Tibial artery (tissue), 4 donors: Measurements from ENCODE around the gene POPDC2.
A peak's percentile ranks its signal among the peaks of the same experiment; 100 is the strongest.

Experiments used
- DNase-seq, 2 donors: peaks; one replicate each; pipeline ENCODE4 v3.0.0-alpha.2; 2019
- H3K27ac ChIP-seq, 2 donors: fragments of 200-600 bp; sonication (generic) in 1 of 2; 1 replicate in 1 of 2; 2 replicates in 1 of 2; pipeline ENCODE4 v1.5.1; 2018 to 2019; ENCODE audit warnings: mild to moderate bottlenecking in 1 of 2
- H3K27me3 ChIP-seq, 2 donors: fragments of 200-600 bp; sonication (generic) in 1 of 2; one replicate each; pipeline versions ENCODE4 v1.5.1 to v1.6.0; 2016 to 2019
- H3K36me3 ChIP-seq, 3 donors: fragments of 200-600 bp; sonication (generic) in 2 of 3; one replicate each; pipeline ENCODE4 v1.5.1; 2016 to 2019; ENCODE audit warnings: mild to moderate bottlenecking in 2 of 3
- H3K4me1 ChIP-seq, 4 donors: fragments of 200-600 bp; sonication (generic) in 2 of 4; 1 replicate in 3 of 4; 2 replicates in 1 of 4; pipeline ENCODE4 v1.5.1; 2016 to 2019
- H3K4me3 ChIP-seq, 2 donors: fragments of 200-600 bp; sonication (generic) in 1 of 2; 1 replicate in 1 of 2; 2 replicates in 1 of 2; pipeline ENCODE4 v1.5.1; 2018 to 2019; ENCODE audit warnings: mild to moderate bottlenecking in 2 of 2
- H3K9me3 ChIP-seq, 3 donors: fragments of 200-600 bp; sonication (generic) in 1 of 3; one replicate each; pipeline ENCODE4 v1.5.1; 2016 to 2019
- intact Hi-C: fragments of 100-400 bp; cut with DNase I; formaldehyde crosslinking; loops from one replicate; pipeline ENCODE4 v1.15.0; 2023; ENCODE audit warnings: low total_unique reads
- TF ChIP-seq, protein P1 (sequence below), 2 experiments: fragments of 200-600 bp in 1 of 2; fragments of 450-650 bp in 1 of 2; IDR thresholded peaks; one replicate each; pipeline ENCODE4 v1.5.1; 2017 to 2019; ENCODE audit warnings: antibody characterized with exemption in 2 of 2, mild to moderate bottlenecking in 1 of 2, moderate library complexity in 1 of 2

Gene POPDC2

DNA sequence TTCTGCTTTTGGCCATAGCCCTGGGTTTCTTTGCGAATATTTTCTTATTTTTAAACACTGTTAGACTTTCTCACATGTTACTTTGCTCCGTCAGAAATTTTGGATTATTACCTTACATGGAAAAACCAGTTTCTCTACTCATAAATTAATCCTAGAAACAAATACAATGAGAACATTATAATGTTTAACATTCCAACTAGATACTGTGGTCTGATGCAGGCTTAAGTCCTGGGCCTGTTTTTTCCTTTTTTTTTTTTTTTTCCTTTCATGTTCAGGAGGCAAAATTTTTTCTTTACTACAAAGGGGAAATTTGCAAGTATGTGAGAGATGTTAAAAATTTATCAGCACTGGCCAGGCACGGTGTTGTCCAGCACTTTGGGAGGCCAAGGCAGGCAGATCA is 28.9 kb downstream of the POPDC2 start:
- Histone ChIP-seq H3K36me3 (no peaks in the 10 kb centered on the region), H3K4me3 (no peak overlapping the region), H3K4me1 (peaks cover 0 to 49% (median 0%) of the 10 kb centered on the region in 4 donors), H3K9me3 (no peaks in the 10 kb centered on the region), H3K27ac (peak overlapping the region in 1 of 2 donors; percentile 51), H3K27me3 (no peaks in the 10 kb centered on the region)
- intact Hi-C loops = no loop called here
- TF ChIP-seq, protein P1, sequence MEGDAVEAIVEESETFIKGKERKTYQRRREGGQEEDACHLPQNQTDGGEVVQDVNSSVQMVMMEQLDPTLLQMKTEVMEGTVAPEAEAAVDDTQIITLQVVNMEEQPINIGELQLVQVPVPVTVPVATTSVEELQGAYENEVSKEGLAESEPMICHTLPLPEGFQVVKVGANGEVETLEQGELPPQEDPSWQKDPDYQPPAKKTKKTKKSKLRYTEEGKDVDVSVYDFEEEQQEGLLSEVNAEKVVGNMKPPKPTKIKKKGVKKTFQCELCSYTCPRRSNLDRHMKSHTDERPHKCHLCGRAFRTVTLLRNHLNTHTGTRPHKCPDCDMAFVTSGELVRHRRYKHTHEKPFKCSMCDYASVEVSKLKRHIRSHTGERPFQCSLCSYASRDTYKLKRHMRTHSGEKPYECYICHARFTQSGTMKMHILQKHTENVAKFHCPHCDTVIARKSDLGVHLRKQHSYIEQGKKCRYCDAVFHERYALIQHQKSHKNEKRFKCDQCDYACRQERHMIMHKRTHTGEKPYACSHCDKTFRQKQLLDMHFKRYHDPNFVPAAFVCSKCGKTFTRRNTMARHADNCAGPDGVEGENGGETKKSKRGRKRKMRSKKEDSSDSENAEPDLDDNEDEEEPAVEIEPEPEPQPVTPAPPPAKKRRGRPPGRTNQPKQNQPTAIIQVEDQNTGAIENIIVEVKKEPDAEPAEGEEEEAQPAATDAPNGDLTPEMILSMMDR (IDR thresholded peaks at IDR 0.05) = no peak
- DNase-seq = no peak

- Histone ChIP-seq H3K9me3 (no peaks in the 10 kb centered on the region), H3K27ac (peak overlapping the region; percentile 47 to 51), H3K4me3 (no peak overlapping the region), H3K27me3 (no peaks in the 10 kb centered on the region), H3K36me3 (no peaks in the 10 kb centered on the region), H3K4me1 (peaks cover 0 to 49% (median 0%) of the 10 kb centered on the region in 4 donors)
- intact Hi-C loops = no loop called here
- DNase-seq = no peak
- TF ChIP-seq, protein P1 (IDR thresholded peaks at IDR 0.05) = no peak
These were observed 29.5 kb downstream of the POPDC2 start for GRCh38 chr3:119630880-119631329.

DNA sequence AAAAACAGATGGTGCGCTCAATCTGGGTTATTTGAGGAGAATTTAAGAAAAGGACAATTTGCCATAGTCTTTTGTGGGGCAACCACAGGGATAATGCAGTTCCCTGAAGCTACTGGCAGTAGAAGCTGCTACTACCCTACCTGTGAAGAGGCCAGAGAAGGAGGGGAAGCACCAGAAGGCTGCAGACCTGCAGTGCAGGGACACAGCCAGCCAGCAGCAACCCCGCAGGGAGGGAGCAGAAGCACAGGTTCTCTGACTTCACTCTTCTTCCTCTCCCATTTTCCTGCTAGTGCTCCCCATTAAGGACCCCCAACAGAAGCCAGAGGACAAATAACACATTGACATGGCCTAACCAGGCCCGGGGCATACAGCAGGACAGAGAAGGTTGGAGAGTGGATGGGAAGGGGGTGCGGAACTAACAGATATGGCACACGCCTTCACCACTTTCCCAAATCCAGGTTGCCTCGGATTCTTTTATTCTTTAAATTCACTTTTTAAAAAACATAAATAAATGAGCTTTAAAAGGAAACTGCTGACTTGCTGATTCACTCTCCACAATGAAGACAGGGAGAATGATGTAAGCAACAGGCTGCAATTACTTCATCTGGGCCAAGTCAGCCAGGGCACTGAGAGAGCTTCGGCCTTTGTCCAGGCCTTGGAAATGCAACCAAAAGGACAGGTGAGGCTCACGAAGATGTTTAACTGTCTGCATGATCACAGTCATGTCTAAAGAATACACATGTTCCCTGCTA is 30.1 kb downstream of the POPDC2 start:
- TF ChIP-seq, protein P1 (IDR thresholded peaks at IDR 0.05) = no peak
- Histone ChIP-seq H3K36me3 (no peaks in the 10 kb centered on the region), H3K4me1 (peaks cover 0 to 52% (median 0%) of the 10 kb centered on the region in 4 donors), H3K4me3 (no peak overlapping the region), H3K27ac (peak overlapping the region; percentile 47 to 51), H3K9me3 (no peaks in the 10 kb centered on the region), H3K27me3 (no peaks in the 10 kb centered on the region)
- DNase-seq = no peak
- intact Hi-C loops = no loop called here

DNA sequence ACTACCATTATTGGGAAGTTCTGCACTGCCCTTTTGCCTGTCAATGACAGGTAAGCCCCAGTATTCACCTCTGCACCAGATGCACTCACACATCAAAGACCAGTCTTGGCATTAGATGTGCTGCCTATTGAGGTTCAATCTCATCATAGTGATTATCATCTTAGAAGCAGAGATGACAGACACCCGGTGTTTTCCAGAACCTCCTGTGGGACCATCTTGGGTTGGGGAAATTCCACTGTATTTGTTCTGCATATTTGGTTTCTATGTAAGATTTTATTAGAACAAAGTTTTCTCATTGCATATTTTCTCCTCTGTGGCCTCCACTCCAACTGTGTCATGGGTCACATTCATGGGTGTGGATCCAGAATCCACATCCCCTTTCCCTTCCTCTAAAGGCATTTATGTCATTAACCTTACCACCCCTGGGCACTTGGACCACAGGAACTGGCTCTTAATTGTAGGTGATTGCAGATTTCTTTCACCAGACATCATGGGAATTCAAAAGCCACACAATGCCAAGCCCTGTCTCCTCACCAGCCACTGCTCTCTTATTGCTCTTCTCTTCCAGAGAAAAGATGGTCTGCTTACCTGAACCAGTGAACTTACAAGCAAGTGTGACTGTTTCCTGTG is 31.5 kb downstream of the POPDC2 start:
- Histone ChIP-seq H3K4me3 (no peak overlapping the region), H3K9me3 (no peaks in the 10 kb centered on the region), H3K36me3 (no peaks in the 10 kb centered on the region), H3K4me1 (peaks cover 0 to 52% (median 0%) of the 10 kb centered on the region in 4 donors), H3K27me3 (no peaks in the 10 kb centered on the region), H3K27ac (peak overlapping the region in 1 of 2 donors; percentile 36)
- TF ChIP-seq, protein P1 (IDR thresholded peaks at IDR 0.05) = no peak
- intact Hi-C loops = no loop called here
- no peak for DNase-seq

GRCh38 chr3:119628390-119628789 is 32.0 kb downstream of the POPDC2 start:
- DNase-seq = no peak
- TF ChIP-seq, protein P1 (IDR thresholded peaks at IDR 0.05) = no peak
- no peak overlapping the region for H3K4me3 ChIP-seq
- intact Hi-C loops = no loop called here
- no peaks in the 10 kb centered on the region for H3K9me3 ChIP-seq
- H3K4me1 ChIP-seq = peaks cover 0 to 52% (median 0%) of the 10 kb centered on the region in 4 donors
- H3K36me3 ChIP-seq = no peaks in the 10 kb centered on the region
- H3K27ac ChIP-seq = peak overlapping the region; percentile 36 to 40
- H3K27me3 ChIP-seq = no peaks in the 10 kb centered on the region
